ENCODE measurements around the gene CAMKK2. TPM values are rescaled to one million over a fixed set of nuclear protein-coding genes. Genes with fewer than 3 reads are reported as not detected.
"Not testable (repeated sequence)": the region's sequence is repeated elsewhere in the genome, so short reads cannot be mapped to it uniquely, and the experiment has no call there.

CAMKK2 gene
- total RNA-seq, 2 experiments from 2014 or later = 21.1 to 27.6 TPM

DNA sequence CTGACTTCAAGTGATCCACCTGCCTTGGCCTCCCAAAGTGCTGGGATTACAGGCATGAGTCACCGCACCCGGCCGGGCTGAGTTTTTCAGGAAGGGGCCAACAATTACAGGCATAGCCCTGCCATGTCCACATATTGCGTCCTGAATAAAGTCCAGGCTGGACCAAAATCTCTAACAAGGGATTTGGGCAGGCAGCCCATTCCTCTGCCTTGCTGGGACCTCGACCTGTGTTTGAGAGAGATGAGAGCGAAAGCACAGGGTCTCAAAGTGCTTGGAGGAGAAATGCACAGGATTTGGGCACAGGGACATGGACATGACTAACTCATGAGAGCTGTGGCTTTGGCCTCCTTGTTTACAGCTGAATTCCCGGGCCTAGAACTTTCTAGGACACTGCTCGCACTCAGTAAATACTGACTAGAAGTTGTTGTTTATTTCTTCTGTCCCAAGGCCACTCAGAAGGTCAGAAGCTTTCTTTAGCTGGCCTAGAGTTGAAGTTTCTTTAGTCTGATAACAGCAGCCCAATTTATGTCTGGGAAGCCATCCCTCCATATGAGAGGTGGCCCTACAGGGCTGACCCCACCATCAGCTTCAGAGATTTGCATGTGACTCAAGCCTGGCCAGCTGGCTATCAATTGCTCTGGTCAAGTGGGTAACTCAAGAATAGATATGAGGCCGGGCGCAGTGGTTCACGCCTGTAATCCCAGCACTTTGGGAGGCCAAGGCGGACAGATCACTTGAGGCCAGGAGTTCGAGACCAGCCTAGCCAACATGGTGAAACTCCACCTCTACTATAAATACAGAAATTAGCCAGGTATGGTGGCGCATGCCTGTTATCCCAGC, 11.7 kb downstream of the CAMKK2 start:
- TF ChIP-seq EZH2phosphoT487 (IDR thresholded peaks at IDR 0.05; ENCODE audit: borderline replicate concordance, low read depth, low read length) (no peak), CTCF (conservative IDR thresholded peaks at IDR 0.05; ENCODE audit: low read length) (no peak)
- Histone ChIP-seq H3K9me3 (ENCODE audit: low read length) (no peaks in the 10 kb centered on the region), H4K20me1 (ENCODE audit: insufficient read depth, low read length) (no peaks in the 10 kb centered on the region), H3K4me2 (ENCODE audit: low read length) (no peak overlapping the region), H3K36me3 (ENCODE audit: insufficient read depth, low read length) (0 out of 2 replicates have a peak, but pooled peaks cover under 1% of the 10 kb centered on the region), H3K79me2 (ENCODE audit: insufficient read depth, low read depth, low read length) (no peaks in the 10 kb centered on the region), H3K9me2 (ENCODE audit: insufficient read depth, low read length) (no peaks in the 10 kb centered on the region), H2AFZ (ENCODE audit: low read length) (no peak overlapping the region), H3K4me3 (ENCODE audit: low read depth, low read length, poor library complexity, severe bottlenecking) (no peak overlapping the region), H3K4me1 (ENCODE audit: insufficient read depth, low read length, poor library complexity, severe bottlenecking) (peaks cover 13% of the 10 kb centered on the region), H3K27ac (ENCODE audit: low read depth, low read length, poor library complexity, severe bottlenecking) (no peak overlapping the region)
- CTCF ChIA-PET (ENCODE audit: unreplicated experiment) = interaction anchor here (0.7 kb wide), 1 partner anchor 12 kb away, joined by 3 read pairs; no protein-coding TSS in a partner anchor
- DNase-seq (ENCODE audit: low spot score) = no peak
- POLR2A ChIA-PET = no interaction called here
- intact Hi-C loops (cut with micrococcal nuclease; ENCODE audit: unreplicated experiment) = no loop called here
- no TSS peak for BruUV-seq (replicated peaks)

DNA sequence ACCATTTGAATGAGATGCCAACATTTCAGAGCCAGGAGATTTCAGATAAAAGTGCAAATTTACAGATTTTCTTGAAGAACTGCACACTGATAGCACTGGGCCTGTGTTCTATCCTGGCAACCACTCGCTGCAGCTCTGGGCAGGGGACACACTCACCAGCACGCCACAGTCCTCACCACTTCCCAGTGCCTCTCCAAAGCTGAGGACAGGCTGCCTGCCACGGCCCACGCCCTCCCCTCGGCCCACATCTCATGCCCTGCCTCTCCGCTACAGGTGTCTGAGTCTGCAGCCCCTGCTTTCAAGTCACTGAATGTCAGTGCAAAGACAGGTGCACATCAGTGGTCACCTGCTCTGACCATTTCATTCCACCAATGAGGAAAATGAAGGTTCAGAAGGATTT, 12.7 kb downstream of the CAMKK2 start:
- no peaks in the 10 kb centered on the region for H3K9me2 ChIP-seq (ENCODE audit: insufficient read depth, low read length)
- CTCF ChIA-PET (ENCODE audit: unreplicated experiment) = no interaction called here
- TF ChIP-seq CTCF (conservative IDR thresholded peaks at IDR 0.05; ENCODE audit: low read length) (no peak), EZH2phosphoT487 (IDR thresholded peaks at IDR 0.05; ENCODE audit: borderline replicate concordance, low read depth, low read length) (no peak)
- no peaks in the 10 kb centered on the region for H4K20me1 ChIP-seq (ENCODE audit: insufficient read depth, low read length)
- no peak overlapping the region for H3K4me3 ChIP-seq (ENCODE audit: low read depth, low read length, poor library complexity, severe bottlenecking)
- intact Hi-C loops (cut with micrococcal nuclease; ENCODE audit: unreplicated experiment) = no loop called here
- POLR2A ChIA-PET = no interaction called here
- no TSS peak for BruUV-seq (replicated peaks)
- no peak overlapping the region for H3K27ac ChIP-seq (ENCODE audit: low read depth, low read length, poor library complexity, severe bottlenecking)
- no peak overlapping the region for H3K4me2 ChIP-seq (ENCODE audit: low read length)
- H2AFZ ChIP-seq (ENCODE audit: low read length) = no peak overlapping the region
- peaks cover 10% of the 10 kb centered on the region for H3K4me1 ChIP-seq (ENCODE audit: insufficient read depth, low read length, poor library complexity, severe bottlenecking)
- DNase-seq (ENCODE audit: low spot score) = no peak
- no peaks in the 10 kb centered on the region for H3K79me2 ChIP-seq (ENCODE audit: insufficient read depth, low read depth, low read length)
- no peaks in the 10 kb centered on the region for H3K36me3 ChIP-seq (ENCODE audit: insufficient read depth, low read length)
- no peaks in the 10 kb centered on the region for H3K9me3 ChIP-seq (ENCODE audit: low read length)

GRCh38 chr12:121283388-121283787, 13.1 kb downstream of the CAMKK2 start:
- Histone ChIP-seq H4K20me1 (ENCODE audit: insufficient read depth, low read length) (no peaks in the 10 kb centered on the region), H3K4me1 (ENCODE audit: insufficient read depth, low read length, poor library complexity, severe bottlenecking) (peaks cover 6% of the 10 kb centered on the region), H3K27ac (ENCODE audit: low read depth, low read length, poor library complexity, severe bottlenecking) (no peak overlapping the region), H3K36me3 (ENCODE audit: insufficient read depth, low read length) (no peaks in the 10 kb centered on the region), H3K4me2 (ENCODE audit: low read length) (no peak overlapping the region), H3K79me2 (ENCODE audit: insufficient read depth, low read depth, low read length) (no peaks in the 10 kb centered on the region), H3K4me3 (ENCODE audit: low read depth, low read length, poor library complexity, severe bottlenecking) (no peak overlapping the region), H3K9me3 (ENCODE audit: low read length) (no peaks in the 10 kb centered on the region), H2AFZ (ENCODE audit: low read length) (no peak overlapping the region), H3K9me2 (ENCODE audit: insufficient read depth, low read length) (no peaks in the 10 kb centered on the region)
- ChIA-PET CTCF (ENCODE audit: unreplicated experiment) (no interaction called here), POLR2A (no interaction called here)
- intact Hi-C loops (cut with micrococcal nuclease; ENCODE audit: unreplicated experiment) = no loop called here
- TF ChIP-seq EZH2phosphoT487 (IDR thresholded peaks at IDR 0.05; ENCODE audit: borderline replicate concordance, low read depth, low read length) (no peak), CTCF (conservative IDR thresholded peaks at IDR 0.05; ENCODE audit: low read length) (no peak)
- no peak for DNase-seq (ENCODE audit: low spot score)
- no TSS peak for BruUV-seq (replicated peaks)

GRCh38 chr12:121282910-121283309, 13.6 kb downstream of the CAMKK2 start:
- H3K4me3 ChIP-seq (ENCODE audit: low read depth, low read length, poor library complexity, severe bottlenecking); H3K27ac ChIP-seq (ENCODE audit: low read depth, low read length, poor library complexity, severe bottlenecking); H3K4me2 ChIP-seq (ENCODE audit: low read length); H3K9me2 ChIP-seq (ENCODE audit: insufficient read depth, low read length); H3K79me2 ChIP-seq (ENCODE audit: insufficient read depth, low read depth, low read length); H3K9me3 ChIP-seq (ENCODE audit: low read length); intact Hi-C loops (cut with micrococcal nuclease; ENCODE audit: unreplicated experiment); H2AFZ ChIP-seq (ENCODE audit: low read length); H3K36me3 ChIP-seq (ENCODE audit: insufficient read depth, low read length); BruUV-seq (replicated peaks); POLR2A ChIA-PET; H3K4me1 ChIP-seq (ENCODE audit: insufficient read depth, low read length, poor library complexity, severe bottlenecking); DNase-seq (ENCODE audit: low spot score); H4K20me1 ChIP-seq (ENCODE audit: insufficient read depth, low read length); CTCF ChIA-PET (ENCODE audit: unreplicated experiment): not testable (repeated sequence)
